NCI-H526 (cell line): ENCODE data around the gene RNF150.
A peak's percentile ranks its signal among the peaks of the same experiment; 100 is the strongest.

Experiments used
- DNase-seq, 2 experiments: peaks; one replicate each; lab custom pipeline; 2025; lab: John Stamatoyannopoulos, UW

The RNF150 gene

GRCh38 chr4:141131723-141132071 is 1.6 kb downstream of the RNF150 start:
- DNase-seq: peak in 1 of 2 experiments; percentile 48

GRCh38 chr4:141130947-141131605 is 2.2 kb downstream of the RNF150 start:
- peak in 1 of 2 experiments; percentile 9 for DNase-seq

- no peak for DNase-seq
Measured at GRCh38 chr4:141127884-141128283, 5.4 kb downstream of the RNF150 start.

- no peak for DNase-seq
Measured at GRCh38 chr4:141126769-141127168, 6.5 kb downstream of the RNF150 start.

- DNase-seq: no peak
Measured at GRCh38 chr4:141124224-141124623, 9.0 kb downstream of the RNF150 start.

- DNase-seq: peak in 1 of 2 experiments; percentile 7
Measured at GRCh38 chr4:141121768-141122454, 11.4 kb downstream of the RNF150 start.

- DNase-seq: no peak
Measured at GRCh38 chr4:141121101-141121500, 12.2 kb downstream of the RNF150 start.

GRCh38 chr4:141120036-141120593 is 13.2 kb downstream of the RNF150 start:
- DNase-seq: no peak

- no peak for DNase-seq
Measured at GRCh38 chr4:141119071-141119470, 14.2 kb downstream of the RNF150 start.

- no peak for DNase-seq
Measured at GRCh38 chr4:141118381-141118780, 14.9 kb downstream of the RNF150 start.

- no peak for DNase-seq
Measured at GRCh38 chr4:141117935-141118334, 15.3 kb downstream of the RNF150 start.

- DNase-seq: no peak
Measured at GRCh38 chr4:141109983-141110382, 23.3 kb downstream of the RNF150 start.

GRCh38 chr4:141107927-141108326 is 25.3 kb downstream of the RNF150 start:
- DNase-seq: no peak

- DNase-seq: no peak
Measured at GRCh38 chr4:141102367-141102766, 30.9 kb downstream of the RNF150 start.

GRCh38 chr4:141101511-141101910 is 31.8 kb downstream of the RNF150 start:
- no peak for DNase-seq

GRCh38 chr4:141099326-141099725 is 33.9 kb downstream of the RNF150 start:
- DNase-seq: no peak

GRCh38 chr4:141098163-141098562 is 35.1 kb downstream of the RNF150 start:
- DNase-seq: no peak

GRCh38 chr4:141090473-141090872 is 42.8 kb downstream of the RNF150 start:
- DNase-seq: no peak

- DNase-seq: peak in 1 of 2 experiments; percentile 5
Measured at GRCh38 chr4:141081921-141082395, 51.3 kb downstream of the RNF150 start.

- no peak for DNase-seq
Measured at GRCh38 chr4:141080668-141081067, 52.6 kb downstream of the RNF150 start.

- no peak for DNase-seq
Measured at GRCh38 chr4:141079393-141079930, 53.8 kb downstream of the RNF150 start.

- DNase-seq: no peak
Measured at GRCh38 chr4:141078871-141079270, 54.4 kb downstream of the RNF150 start.

- DNase-seq: no peak
Measured at GRCh38 chr4:141077611-141078225, 55.6 kb downstream of the RNF150 start.
